Osteocyte (in vitro differentiated cells): ENCODE data around the gene ZNF473. TPM values are rescaled to one million over a fixed set of nuclear protein-coding genes. Genes with fewer than 3 reads are reported as not detected.

Experiments
- DNase-seq: peaks from one replicate; pipeline ENCODE4 v3.0.0; 2021; ENCODE audit warnings: mixed read lengths; ENCODE audit not compliant: unreplicated experiment; ENCODE audit errors: extremely low spot score
- H3K27ac Mint-ChIP-seq: one replicate; pipeline ENCODE4 v1.8.0; 2021; ENCODE audit warnings: mild to moderate bottlenecking, mixed read lengths; ENCODE audit not compliant: unreplicated experiment
- H3K27me3 Mint-ChIP-seq: one replicate; pipeline ENCODE4 v1.8.0; 2021; ENCODE audit warnings: mixed read lengths; ENCODE audit not compliant: unreplicated experiment
- H3K36me3 Mint-ChIP-seq: one replicate; pipeline ENCODE4 v1.8.0; 2021; ENCODE audit warnings: mixed read lengths; ENCODE audit not compliant: unreplicated experiment
- H3K4me1 Mint-ChIP-seq: one replicate; pipeline ENCODE4 v1.8.0; 2021; ENCODE audit warnings: mixed read lengths; ENCODE audit not compliant: unreplicated experiment
- H3K4me3 Mint-ChIP-seq: one replicate; pipeline ENCODE4 v1.8.0; 2021; ENCODE audit warnings: mild to moderate bottlenecking, moderate library complexity, mixed read lengths; ENCODE audit not compliant: unreplicated experiment
- H3K9me3 Mint-ChIP-seq: one replicate; pipeline ENCODE4 v1.8.0; 2021; ENCODE audit warnings: mixed read lengths; ENCODE audit not compliant: unreplicated experiment
- total RNA-seq: library from RNA; stranded (reverse); gene quantifications from 2 replicates; pipeline ENCODE4 v1.2.1, GENCODE V29; 2021
- TF ChIP-seq, protein P1 (sequence below): fragments of 200-600 bp; sonication (generic); IDR thresholded peaks from 2 replicates; pipeline ENCODE4 v1.5.0; 2021; ENCODE audit warnings: antibody characterized with exemption, mild to moderate bottlenecking, moderate library complexity

The ZNF473 gene
- total RNA-seq, 1 donor from 2014 or later: 9.8 TPM

DNA sequence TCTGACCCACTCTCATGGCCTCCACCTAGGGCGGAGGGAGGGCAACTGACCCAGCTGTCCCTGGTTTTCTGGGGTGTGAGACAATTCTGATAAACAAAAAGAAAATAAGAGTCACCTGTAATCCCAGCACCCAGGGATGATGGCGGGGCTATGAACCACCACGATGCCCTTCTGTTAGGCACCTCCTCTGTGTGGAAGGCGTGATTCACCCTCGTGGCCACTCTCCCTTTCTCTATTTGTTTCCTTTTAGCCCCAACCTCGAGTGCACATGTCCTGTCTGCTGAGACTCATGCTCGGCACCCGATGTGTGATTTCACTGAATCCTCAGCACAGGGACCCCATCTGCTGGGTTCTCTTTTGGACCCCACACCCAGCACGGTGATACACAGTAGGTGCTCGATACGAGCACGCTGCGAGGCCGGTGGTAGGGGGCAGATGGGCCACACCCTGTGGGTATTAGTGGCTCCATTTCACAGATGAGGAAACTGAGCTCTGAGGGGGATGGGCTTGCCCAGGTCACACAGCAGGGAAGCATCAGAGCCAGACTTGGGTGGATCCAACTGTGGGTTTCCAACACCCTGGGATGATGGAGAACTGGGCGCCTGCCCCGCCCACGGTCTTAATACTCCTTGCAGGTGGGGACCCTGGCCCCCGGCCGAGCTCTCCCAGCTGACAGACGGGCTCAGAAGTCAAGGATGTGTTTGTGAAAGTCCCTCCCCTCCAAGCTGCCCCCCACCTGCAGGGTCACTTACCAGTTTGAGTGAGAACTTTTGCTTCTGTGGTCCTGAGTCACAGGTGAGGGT is 25.6 kb upstream of the ZNF473 start:
- TF ChIP-seq, protein P1, sequence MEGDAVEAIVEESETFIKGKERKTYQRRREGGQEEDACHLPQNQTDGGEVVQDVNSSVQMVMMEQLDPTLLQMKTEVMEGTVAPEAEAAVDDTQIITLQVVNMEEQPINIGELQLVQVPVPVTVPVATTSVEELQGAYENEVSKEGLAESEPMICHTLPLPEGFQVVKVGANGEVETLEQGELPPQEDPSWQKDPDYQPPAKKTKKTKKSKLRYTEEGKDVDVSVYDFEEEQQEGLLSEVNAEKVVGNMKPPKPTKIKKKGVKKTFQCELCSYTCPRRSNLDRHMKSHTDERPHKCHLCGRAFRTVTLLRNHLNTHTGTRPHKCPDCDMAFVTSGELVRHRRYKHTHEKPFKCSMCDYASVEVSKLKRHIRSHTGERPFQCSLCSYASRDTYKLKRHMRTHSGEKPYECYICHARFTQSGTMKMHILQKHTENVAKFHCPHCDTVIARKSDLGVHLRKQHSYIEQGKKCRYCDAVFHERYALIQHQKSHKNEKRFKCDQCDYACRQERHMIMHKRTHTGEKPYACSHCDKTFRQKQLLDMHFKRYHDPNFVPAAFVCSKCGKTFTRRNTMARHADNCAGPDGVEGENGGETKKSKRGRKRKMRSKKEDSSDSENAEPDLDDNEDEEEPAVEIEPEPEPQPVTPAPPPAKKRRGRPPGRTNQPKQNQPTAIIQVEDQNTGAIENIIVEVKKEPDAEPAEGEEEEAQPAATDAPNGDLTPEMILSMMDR: no peak
- no peaks in the 10 kb centered on the region for H3K27me3 Mint-ChIP-seq
- peaks cover 15% of the 10 kb centered on the region for H3K4me1 Mint-ChIP-seq
- H3K36me3 Mint-ChIP-seq: peaks cover 33% of the 10 kb centered on the region
- no peak overlapping the region for H3K27ac Mint-ChIP-seq
- no peaks in the 10 kb centered on the region for H3K9me3 Mint-ChIP-seq
- no peak overlapping the region for H3K4me3 Mint-ChIP-seq
- no peak for DNase-seq

- Mint-ChIP-seq H3K27me3 (no peaks in the 10 kb centered on the region), H3K4me3 (no peak overlapping the region), H3K4me1 (peaks cover 16% of the 10 kb centered on the region), H3K27ac (no peak overlapping the region), H3K9me3 (no peaks in the 10 kb centered on the region), H3K36me3 (peaks cover 31% of the 10 kb centered on the region)
- DNase-seq: no peak
- TF ChIP-seq, protein P1: no peak
Observed at GRCh38 chr19:50000841-50001557, 24.8 kb upstream of the ZNF473 start.

DNA sequence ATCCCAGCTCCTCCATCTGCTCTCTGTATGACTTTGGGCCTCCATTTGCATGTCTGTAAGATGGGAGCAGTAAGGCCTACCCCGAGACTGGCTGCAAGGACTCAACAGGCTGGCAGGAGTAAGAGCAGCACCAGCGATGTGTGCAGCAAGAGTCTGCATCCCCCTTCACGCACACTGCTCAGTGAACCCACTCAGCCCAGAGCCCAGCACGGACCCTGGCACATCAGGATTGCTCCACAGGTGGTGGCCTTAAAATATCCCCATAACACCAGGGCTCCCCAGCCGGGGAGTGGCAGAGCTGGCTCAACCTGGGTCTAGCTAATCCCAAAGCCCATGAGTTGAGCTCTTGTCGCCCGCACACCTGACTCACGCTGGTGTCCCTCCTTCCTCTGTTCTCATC is 24.0 kb upstream of the ZNF473 start:
- H3K27me3 Mint-ChIP-seq: no peaks in the 10 kb centered on the region
- TF ChIP-seq, protein P1: no peak
- H3K9me3 Mint-ChIP-seq: no peaks in the 10 kb centered on the region
- peaks cover 16% of the 10 kb centered on the region for H3K4me1 Mint-ChIP-seq
- no peak for DNase-seq
- H3K36me3 Mint-ChIP-seq: peaks cover 32% of the 10 kb centered on the region
- no peak overlapping the region for H3K4me3 Mint-ChIP-seq
- H3K27ac Mint-ChIP-seq: no peak overlapping the region

GRCh38 chr19:50002386-50002960 is 23.3 kb upstream of the ZNF473 start:
- no peaks in the 10 kb centered on the region for H3K9me3 Mint-ChIP-seq
- no peak overlapping the region for H3K4me3 Mint-ChIP-seq
- TF ChIP-seq, protein P1: no peak
- H3K27me3 Mint-ChIP-seq: no peaks in the 10 kb centered on the region
- peaks cover 36% of the 10 kb centered on the region for H3K36me3 Mint-ChIP-seq
- peaks cover 16% of the 10 kb centered on the region for H3K4me1 Mint-ChIP-seq
- H3K27ac Mint-ChIP-seq: no peak overlapping the region
- DNase-seq: no peak

DNA sequence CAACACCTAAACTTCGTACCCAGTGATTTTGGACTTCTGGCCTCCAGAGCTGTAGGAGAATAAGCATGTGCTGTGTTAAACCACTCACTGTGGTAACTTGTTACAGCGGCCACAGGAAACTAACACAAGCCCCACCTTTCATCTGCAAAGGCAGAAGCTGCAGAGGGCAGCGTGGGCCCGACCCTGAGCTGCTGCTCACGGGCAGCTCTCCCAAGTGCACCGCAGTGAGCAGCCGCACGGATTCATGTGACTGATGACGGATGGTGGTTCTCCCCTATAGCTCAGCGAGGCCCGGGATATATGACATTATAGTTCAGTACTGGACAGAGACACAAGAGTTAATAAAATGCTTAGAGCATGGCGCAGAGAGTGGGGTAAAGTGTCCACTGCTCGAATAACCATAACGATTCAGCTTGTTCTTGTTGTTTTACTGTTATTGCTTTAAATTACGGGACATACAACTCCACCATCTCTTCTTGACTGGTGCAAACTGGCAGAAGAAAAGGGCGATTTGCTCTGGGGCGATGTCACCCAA is 22.5 kb upstream of the ZNF473 start:
- no peak overlapping the region for H3K4me3 Mint-ChIP-seq
- H3K27ac Mint-ChIP-seq: no peak overlapping the region
- H3K4me1 Mint-ChIP-seq: peaks cover 16% of the 10 kb centered on the region
- peaks cover 34% of the 10 kb centered on the region for H3K36me3 Mint-ChIP-seq
- TF ChIP-seq, protein P1: no peak
- no peaks in the 10 kb centered on the region for H3K27me3 Mint-ChIP-seq
- H3K9me3 Mint-ChIP-seq: no peaks in the 10 kb centered on the region
- DNase-seq: no peak
